IPS-NIHi7 (cell line): ENCODE measurements around the gene MBLAC1.
"Not testable (repeated sequence)": the region's sequence is repeated elsewhere in the genome, so short reads cannot be mapped to it uniquely, and the experiment has no call there.

ENCODE experiments used
- DNase-seq: peaks from one replicate; pipeline ENCODE4 v3.0.0; 2012; ENCODE audit warnings: mixed read lengths; ENCODE audit errors: extremely low spot score

Gene MBLAC1

GRCh38 chr7:100124301-100125230 is 2.2 kb upstream of the MBLAC1 start:
- no peak for DNase-seq

GRCh38 chr7:100126239-100126930 is 382 bp upstream of the MBLAC1 start:
- DNase-seq: no peak

DNA sequence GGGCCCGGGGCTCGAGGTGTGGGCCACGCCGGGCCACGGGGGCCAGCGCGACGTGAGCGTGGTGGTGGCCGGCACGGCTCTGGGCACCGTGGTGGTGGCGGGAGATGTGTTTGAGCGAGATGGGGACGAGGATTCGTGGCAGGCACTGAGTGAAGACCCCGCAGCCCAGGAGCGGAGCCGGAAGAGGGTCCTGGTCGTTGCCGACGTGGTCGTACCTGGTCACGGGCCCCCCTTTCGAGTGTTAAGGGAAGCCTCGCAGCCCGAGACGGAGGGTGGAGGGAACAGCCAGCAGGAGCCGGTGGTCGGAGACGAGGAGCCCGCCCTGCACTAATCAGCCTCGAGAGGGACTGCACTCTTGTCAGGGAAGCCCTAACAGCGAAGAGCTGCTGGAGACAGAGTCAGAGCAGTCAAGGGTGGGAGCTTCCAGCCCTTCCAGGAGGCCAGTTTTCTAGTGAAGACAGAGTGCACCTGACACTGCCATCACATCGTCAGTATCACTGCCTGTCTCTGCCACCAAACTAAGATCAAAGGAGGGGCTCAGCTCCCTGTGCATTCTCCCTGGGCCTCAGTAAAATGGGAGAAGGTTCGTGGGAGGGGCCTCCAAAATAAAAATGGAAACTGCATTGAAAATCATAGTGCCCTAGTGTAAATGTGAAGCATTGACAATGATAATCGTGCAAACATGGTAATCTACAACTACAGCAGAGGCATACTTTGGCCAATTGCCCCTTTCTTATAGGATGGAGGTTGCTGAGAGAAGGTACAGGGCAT is 1.3 kb downstream of the MBLAC1 start:
- DNase-seq: peak; percentile 34

- no peak for DNase-seq
These were observed 1.8 kb downstream of the MBLAC1 start for GRCh38 chr7:100128637-100128963.

DNA sequence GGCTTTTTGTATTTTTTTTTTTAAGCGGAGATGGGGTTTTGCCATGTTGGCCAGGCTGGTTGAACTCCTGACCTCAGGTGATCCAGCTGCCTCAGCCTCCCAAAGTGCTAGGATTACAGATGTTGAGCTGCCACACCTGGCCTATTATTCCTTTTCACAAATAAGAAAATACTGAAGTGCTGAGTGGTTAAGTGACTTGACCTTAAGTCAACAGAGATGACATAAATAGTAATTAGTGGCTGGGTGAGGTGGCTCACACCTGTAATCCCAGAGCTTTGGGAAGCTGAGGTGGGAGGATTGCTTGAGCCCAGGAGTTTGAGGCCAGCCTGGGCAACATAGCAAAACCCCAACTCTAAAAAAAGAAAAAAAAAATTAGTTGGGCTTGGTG is 3.4 kb downstream of the MBLAC1 start:
- DNase-seq: not testable (repeated sequence)

GRCh38 chr7:100130608-100131453 is 4.1 kb downstream of the MBLAC1 start:
- peak; percentile 90 for DNase-seq

DNA sequence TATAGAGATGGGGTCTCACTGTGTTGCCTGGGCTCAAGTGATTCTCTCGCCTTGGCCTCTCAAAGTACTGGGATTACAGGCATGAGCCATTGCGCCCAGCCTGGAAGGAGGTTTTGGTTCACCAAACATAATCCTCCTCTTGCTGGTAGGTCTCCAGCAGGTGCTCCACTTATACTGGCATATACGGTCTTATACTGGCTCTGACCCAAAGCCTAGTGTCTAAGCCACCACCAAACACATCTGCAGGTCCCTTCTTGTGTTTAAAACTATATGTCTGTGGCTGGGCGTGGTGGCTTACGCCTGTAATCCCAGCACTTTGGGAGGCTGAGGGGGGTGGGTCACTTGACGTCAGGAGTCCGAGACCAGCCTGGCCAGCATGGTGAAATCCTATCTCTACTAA is 5.4 kb downstream of the MBLAC1 start:
- no peak for DNase-seq

- peak; percentile 83 for DNase-seq
These were observed 6.0 kb downstream of the MBLAC1 start for GRCh38 chr7:100132697-100133151.

GRCh38 chr7:100137851-100138760 is 11.3 kb downstream of the MBLAC1 start:
- no peak for DNase-seq

- DNase-seq: no peak
These were observed 14.8 kb downstream of the MBLAC1 start for GRCh38 chr7:100141555-100141949.

- no peak for DNase-seq
These were observed 15.7 kb downstream of the MBLAC1 start for GRCh38 chr7:100142461-100142860.

DNA sequence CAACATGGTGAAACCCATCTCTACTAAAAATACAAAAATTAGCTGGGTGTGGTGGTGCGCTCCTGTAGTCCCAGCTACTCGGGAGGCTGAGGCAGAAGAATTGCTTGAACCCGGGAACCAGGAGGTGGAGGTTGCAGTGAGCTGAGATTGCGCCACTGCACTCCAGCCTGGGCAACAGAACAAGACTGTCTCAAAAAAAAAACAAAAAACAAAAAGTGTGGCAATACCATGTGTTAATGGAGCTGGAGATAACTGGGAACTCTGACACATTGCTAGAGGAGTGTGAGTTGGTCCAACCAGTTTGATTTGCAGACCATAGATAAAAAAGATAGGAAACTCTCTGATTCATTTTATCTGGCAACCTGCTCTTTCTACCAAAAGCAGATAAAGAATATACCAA is 19.6 kb downstream of the MBLAC1 start:
- DNase-seq: not testable (repeated sequence)

GRCh38 chr7:100147278-100147677 is 20.5 kb downstream of the MBLAC1 start:
- no peak for DNase-seq

DNA sequence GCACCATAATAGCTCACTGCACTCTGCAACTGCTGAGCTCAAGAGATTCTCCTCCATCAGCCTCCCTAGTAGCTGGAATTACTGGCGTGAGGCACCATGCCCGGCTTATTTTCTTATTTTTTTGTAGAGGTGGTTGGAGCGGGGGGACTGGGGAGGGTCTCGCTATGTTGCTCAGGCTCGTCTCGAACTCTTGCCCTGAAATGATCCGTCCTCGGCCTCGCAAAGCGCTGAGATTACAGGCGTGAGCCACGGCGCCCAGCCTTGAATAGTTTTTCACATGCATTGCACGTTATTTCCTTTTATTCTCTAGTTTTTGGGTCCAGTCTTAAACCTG is 21.4 kb downstream of the MBLAC1 start:
- no peak for DNase-seq

- peak; percentile 100 for DNase-seq
These were observed 22.0 kb downstream of the MBLAC1 start, which contains the start of gene LAMTOR4 for GRCh38 chr7:100148559-100149328. Gene LAMTOR4 (plus strand): TSS chr7:100148918. CDS start chr7:100148973, 55 bp downstream.

DNA sequence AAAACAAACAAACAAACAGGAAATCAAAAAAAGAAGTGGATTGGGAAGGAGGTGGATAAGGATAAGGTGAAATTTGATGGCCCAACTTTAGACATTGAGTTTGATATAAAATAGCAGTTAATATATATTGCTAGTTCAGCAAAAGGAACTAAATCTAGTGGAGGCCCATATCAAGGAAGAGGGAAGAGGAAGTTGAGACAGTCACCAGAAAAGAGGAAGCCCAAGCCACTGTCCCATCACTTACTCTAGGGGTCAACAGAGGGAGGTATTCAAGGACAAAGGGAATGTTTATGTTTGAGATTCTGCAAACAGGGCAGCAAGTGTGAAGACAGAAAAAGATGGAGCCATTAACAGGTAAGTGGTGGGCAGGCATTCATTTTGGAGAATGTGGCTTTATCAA is 25.6 kb downstream of the MBLAC1 start:
- no peak for DNase-seq

DNA sequence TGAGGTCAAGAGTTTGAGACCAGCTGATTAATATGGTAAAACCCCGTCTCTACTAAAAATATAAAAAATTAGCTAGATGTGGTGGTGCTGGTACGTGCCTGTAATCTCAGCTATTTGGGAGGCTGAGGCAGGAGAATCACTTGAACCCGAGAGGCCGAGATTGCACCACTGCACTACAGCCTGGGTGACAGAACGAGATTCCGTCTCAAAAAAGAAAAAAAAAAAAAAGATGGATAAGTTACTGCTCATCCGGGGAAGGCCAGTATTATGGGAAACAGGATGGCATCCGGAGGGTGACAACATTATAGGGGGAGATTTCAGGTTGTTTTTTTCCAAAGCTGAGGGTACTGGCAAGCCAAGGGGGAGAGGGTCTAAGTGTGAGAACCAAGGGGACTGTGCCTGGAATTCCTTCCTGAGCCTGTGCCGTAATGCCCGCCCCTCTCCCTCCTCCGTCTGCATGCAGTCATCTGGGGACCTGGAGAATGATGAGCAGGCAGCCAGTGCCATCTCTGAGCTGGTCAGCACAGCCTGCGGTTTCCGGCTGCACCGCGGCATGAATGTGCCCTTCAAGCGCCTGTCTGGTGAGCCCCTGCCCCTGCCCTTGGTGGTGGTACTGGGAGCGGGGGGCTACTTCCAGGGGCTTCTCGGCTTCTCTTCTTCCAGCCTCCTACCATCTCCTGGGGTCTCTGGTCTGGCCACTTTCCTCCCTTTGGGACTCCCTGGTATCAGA is 26.3 kb downstream of the MBLAC1 start:
- DNase-seq: no peak

DNA sequence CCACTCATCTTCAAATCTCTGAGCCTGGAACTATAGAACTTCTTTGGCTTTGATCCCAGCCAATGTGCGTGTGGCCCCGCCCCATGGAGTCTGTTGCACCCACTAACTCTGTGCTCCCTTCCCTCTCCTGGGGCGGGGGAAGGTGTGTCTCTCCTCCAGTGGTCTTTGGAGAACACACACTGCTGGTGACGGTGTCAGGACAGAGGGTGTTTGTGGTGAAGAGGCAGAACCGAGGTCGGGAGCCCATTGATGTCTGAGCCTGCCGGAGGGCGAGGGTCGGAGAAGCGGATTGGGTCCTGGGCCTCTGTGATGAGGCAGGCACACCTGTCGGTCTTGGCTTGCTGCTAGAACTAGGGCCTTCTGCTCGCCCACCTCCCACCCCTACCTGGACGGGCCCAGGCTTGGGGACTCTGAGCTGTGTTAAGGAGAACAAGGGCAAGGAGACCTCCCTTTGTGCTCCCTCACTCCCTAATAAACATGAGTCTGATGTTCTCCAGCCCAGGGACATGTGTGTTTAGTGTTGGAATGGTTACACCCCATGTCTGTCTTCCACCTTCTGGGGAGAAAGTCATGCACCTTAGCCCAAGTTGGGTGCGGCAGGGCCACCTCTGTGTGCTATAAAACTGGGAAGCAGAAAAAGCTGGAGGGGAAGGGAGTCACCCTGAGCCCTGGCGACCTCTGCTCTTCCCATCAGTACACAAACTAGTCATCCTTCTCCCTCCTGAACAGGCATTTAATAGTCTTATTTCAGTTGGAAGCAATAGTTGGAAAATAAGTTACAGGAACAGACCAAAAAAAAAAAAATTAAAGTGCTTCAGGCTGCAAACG is 27.2 kb downstream of the MBLAC1 start:
- no peak for DNase-seq
